ENCODE measurements around the gene RPLP2.

RPLP2 gene

DNA sequence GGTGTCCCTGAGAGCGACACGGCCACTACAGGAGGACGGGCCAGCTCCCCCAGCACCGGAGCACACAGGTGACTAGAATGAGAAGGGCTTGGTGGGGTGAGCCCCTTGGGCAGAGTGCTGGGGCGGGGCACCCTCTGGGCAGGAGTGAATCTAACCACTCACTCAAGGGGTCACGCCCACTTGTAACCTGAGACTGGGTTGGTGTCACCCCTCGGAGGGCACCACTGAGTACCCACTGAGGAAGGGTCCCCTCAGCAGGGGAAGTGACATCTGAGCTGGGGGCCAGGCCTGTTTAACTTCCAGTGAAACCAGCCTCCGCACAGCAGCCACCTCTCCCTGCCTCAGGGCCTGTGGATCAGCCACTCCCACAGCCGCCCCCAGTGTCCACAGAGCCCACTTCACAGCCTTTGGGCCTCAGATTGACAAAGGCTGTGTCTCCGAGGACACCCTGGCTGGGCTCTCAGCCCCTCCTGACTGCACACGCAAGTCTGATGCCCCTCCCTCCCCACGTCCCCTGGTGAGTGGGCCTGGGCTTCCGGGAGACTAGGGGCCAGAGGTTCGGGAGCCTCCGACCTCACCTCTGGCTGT, 38.1 kb upstream of the RPLP2 start:
- no peak for DNase-seq

DNA sequence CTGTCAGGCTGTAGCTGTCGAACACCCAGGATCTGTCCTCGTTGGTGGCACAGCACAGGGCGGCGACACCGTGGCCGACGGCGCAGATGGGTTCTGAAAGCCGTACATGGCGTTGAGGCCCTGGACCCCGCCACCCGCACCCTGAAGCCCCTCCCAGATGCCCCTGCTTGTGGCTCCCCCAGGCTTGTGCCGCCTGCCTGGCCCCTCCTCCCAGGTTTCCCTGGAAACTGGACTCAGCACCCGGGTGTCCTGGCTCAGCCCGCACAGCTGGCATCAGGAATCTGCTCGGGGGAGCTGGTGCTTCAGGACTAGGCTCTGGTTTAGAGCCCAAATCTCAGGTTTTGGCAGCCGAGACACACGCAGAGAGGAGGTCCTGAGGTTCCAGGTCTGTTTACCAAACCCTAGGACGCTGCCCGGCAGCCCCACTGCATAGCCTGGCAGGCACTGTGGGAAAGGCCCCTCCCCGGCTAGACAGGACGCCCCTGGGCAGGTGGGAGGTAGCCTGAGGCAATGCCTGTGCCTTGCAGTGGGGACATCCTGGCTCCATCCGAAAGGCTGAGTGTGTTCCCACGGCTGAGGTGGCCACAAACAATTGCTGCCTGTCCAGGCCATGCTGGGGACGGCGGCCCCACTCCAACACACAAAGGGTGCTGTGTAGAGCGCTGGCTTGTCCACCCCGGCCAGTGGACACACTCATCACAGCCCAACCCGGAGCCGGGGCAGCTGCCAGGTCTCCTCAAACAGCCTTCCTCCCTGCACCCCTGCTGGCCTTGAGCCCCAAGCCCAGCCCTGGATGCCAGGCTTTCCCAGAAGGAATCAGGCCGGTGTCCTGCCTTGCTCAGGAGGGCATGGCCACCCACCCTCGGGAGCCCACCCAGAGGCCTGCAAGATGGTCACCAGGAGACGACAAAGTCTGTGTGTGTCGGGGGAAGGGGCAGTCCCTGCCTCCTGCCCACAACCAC, 37.1 kb upstream of the RPLP2 start:
- DNase-seq, result no peak

DNA sequence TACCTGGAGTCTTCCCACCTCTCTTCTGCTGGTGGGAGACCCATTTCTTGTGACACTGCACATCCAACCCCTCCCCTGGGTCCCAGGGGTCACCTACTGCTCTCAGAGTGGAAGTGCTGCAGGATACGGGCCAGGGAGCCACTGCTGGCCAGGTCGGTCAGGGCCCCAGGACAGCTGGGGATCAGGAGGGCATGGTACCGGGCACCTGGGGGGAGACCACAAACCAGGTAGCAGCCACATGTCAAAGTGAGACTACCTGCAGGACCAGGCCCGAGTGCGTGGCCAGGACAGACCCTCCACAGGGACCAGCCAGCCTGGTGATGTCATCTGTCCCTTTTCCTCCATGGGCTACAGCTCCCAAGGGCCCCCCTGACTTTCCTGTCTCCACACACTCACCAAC, 36.3 kb upstream of the RPLP2 start:
- DNase-seq, result no peak

DNA sequence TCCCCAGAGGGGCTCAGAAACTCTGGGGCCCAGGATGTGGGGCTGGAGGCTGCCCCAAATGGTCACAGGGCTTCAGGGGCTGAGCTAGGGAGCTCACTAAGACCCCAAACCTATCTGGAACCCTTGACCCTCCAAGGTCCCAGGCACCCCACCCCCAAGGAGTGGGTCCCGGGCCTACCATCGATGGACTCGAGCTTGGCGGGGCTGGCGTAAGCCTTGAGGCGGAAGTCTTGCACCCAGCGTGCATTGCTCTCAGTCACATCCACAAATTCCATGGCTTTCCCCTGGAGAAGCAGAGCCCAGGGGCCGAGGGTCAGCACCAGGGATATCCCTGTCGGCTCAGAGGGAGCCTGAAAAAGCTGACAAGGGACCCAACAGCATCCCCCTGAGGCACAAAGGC, 35.9 kb upstream of the RPLP2 start:
- DNase-seq, result no peak

DNA sequence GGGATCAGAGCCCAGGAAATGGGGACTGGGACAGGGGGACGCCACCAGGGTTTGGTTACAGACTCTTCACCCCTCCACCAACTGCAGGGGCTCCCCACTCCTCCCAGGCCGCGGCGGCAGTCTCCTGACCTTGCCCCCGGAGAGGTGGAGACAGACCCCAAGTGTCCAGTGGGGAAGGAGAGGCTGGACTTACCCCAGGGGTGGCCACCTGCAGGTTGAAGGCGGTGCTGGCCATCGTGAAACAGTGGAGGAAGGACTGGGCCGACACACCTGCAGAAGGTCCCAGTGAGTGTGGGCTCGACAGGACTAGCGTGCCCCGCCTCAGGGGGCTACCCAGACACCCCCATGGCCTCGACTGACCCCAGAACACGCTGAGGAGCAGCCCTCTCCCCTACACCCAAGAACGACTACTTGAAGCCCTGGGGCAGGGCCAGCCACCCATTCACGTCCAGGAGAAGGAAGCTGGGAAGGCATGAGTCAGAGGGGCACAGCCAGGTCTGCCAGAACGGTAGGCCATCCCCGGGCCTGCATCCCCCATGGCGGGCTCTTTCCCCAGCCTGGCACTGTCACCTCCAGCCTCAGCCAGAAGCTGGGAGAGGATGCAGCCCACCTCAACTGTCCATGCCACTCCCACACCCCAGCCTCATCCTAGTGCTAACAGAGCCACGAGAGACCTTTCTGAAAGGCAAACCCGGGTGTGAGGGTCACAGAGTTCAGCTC, 34.7 kb upstream of the RPLP2 start:
- DNase-seq, result no peak

DNA sequence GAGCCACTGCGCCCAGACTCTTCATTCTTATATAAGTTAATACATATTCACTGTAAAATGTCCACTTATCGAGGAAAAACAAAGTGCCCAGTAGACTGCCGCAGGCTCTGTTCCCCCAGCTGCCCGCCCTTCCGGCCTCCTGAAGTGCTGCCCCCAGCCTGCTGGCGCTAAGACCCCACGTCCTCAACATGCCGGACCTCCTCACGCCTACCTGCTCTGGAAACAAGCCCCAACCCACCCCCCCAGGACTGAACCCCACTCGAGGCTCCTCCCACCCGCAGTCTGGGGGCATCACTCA, 33.6 kb upstream of the RPLP2 start:
- no peak for DNase-seq

DNA sequence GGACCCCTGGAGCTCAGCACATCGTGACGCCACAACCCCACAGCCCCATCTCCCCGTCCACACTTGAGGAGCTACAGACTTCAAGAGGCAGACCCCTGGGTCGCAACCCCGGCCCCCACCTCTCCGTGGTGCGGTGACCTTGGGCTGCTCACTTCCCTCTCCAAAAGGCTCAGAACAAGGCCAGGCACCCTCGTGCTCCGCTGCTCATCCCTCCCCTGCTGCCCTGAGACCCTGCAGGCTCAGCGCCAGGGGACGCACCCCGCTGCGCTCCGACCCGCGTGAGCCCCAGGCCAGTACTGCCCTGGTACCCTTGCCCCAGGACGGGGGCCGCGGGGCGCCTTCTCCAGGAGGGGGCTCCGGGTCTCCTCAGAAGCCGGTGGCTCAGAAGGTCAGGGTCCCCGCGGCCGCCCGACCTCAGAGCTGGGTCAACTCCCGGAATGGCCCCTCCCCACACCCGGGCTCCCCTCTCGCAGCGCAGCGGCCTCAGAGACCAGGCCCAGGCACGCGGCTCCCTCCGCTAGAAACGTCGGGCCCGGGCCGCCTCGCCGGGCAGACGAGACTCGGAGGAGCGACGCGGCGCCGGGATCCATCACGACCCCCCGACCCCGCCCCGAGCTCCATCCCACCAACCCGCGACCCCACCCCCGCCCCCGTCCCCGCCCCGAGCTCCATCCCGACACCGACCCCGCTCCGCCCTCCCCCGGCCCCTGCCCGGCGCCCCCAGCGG, 33.0 kb upstream of the RPLP2 start:
- peak; percentile 71 for DNase-seq

DNA sequence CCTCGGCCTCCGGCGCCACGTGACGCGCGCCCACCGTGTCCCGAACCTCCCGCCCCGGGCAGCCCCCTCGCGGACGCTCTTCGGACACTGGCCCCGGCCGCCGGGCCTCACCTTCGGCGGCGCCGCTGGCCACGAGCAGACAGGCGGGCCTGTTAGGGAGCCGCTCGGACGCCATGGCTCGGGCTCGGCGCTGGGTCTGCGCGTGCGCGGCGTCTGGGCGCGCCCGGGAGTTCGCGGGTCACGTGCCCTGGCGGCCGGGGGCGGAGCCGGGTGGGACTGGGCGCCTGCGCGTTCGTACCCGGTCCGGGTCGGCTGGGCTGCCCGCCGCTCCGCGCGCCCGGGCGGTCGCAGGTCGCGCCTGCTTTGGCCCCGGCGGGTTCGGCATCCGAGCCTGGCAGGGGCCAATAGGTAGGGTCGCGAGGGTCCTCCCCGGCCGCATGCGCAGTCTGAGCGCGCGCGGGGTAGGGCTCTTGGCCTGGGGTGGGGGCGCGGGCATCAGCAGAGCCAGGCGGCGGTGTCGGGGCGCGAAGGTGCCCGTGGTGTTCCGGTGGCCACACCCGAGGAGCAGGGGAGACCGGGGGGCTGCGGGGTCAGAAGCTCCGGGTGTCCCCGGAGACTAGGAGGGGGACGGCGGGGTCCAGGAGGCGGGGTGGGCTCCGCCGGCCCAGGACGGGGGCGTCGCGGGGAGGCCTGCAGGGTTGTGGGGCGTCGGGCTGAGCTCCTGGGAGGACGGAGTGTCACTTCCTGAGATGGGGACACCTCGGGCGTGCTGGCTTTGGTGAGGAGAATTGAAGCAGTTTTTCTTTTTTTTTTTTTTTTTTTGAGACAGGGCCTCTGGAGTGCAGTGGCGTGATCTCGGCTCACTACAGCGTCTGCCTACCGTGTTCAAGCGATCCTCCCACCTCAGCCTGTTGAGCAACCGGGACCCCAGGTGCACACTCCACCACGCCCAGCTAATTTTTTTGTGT, 32.2 kb upstream of the RPLP2 start, which contains the start of gene GATD1:
Gene GATD1, minus strand, starts transcription at position 200 of the 968 bp plus-strand sequence. Its CDS starts 25 bp downstream, at position 175.
- peak; percentile 88 for DNase-seq

DNA sequence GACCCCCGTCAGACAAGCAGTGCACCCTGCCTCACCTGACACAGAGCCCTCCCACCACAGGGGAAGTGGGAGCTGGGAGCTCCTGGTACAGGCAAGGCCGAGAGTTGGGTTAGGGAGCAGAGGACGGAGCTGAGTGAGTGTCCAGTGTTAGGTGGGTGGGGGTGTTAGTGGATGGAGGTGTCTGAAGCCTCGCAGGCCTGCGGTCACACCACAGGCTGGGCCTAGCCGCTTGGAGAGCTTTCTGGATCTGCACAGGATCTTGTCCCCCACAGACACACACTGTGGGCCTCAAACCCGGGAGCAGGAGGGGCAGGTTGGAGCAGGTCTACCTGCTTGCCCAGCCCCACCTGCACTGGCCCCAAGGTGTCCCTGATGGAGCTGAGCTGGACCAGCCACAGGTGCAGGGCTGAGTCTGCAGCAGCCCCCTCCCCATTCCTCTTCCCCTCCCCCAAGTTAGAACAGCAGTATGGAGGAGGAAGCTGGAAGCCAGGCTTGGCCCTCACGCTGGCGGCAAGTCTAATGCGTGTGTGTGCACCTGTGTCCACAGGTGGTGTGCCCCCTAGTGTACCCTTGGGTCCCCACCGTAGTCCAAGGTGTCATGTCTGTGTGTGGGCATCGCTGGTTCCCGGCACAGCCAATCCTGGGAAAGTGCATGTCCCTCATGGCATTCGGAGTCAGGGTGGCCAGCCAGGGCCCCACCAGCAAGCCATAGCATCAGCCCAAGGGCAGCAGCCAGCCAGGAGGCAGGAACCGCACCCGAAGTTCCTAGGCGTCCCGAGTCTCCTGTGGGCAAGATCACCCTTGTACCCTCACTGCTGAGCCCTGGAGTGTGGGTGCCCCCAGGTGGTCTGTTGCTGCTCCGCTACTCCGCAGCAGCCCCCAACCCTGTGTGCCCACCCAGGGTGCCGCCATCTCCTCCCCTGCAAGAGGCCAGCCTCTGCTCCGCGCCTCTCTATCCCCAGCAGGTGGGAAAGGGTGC, 30.5 kb upstream of the RPLP2 start:
- no peak for DNase-seq

DNA sequence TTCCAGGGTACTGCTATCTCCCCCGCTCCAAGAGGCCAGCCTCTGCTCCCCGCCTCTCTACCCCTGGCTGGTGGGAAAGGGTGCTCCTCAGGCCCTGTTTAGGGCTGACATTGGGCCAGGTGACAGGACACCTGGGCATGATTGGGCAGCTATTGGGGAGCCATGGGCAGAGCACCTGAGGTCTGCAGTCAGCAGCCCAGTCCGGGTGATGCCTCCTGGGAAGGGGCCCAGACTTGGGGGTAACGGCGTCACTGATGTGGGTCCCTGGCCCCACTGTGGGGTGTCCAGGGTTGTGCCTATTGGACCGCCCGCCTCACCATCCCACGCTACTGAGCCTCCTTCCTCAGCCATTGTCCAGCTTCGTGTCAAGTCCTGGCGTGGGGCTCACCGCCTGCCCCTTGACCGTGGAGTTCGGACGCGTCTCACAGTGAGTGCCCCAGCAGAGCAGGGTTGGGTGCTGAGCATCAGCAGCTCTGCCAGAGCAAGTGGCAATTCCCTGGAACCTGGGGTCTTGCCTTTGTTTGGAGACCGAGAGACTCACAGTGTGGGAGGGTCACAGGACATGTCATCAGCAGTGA, 29.7 kb upstream of the RPLP2 start:
- no peak for DNase-seq

DNA sequence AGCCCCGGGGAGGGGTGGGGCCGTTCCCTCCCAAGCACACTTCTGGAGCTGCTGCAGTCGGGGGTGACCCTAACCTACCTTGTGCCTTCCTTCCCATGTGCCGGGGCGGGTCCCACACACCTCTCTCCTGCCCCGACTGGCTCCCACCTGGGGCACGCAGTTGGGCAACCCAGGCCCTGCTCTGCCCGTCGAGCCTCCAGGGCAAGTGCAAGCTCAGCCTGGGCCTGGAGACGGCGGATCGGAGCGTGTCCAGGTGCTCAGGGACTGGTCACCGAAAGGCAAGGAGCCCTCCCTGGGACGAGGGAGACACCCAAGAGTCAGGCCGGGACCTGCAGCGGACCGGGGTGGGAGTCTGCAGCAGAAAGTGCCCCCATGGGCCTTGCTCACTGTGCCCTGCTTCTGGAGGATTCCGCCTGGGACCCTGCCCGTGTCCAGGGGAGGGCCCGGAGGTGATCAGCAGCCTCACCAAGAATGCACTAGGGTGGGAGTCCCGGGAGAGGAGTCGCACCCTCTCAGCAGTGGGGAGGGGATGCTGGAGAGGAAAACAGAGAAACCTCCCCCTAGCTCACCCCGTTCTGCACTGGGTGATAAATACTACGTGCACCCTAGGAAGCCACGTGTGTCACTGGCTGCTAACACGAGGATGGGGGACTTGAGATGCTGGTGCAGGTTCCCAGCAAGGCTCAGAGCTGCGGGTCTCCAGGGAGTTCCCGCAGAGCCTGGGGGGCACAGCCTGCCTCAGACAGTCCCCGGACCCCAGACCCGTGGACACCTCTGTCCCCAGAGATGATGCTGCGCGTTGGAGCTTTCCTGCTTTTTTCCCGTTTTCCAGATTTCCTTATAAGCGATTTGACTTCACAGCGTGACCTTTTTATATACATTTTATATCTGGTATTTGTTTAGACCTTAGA, 27.2 kb upstream of the RPLP2 start:
- DNase-seq, result no peak

DNA sequence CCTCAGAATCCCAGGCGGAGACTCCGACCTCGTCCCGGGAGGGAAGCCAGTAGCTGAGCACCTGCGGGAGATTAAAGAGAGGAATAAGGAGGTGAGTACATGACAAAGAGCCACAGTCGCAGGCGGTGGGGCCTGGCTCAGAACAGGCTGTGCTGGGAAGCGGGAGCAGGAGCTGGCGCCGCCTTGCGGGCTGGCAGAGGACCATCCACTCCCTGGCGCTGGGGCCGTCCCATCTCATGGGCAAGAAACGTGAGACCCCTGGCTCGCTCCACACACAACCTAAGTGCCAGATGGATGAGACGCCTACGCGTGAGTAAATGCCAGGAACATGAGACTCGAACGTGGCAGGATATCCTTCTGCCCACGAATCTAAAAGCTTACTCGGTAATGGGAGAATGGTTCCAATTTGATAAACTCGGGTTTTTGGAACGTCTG, 26.2 kb upstream of the RPLP2 start:
- DNase-seq, result peak; percentile 65

DNA sequence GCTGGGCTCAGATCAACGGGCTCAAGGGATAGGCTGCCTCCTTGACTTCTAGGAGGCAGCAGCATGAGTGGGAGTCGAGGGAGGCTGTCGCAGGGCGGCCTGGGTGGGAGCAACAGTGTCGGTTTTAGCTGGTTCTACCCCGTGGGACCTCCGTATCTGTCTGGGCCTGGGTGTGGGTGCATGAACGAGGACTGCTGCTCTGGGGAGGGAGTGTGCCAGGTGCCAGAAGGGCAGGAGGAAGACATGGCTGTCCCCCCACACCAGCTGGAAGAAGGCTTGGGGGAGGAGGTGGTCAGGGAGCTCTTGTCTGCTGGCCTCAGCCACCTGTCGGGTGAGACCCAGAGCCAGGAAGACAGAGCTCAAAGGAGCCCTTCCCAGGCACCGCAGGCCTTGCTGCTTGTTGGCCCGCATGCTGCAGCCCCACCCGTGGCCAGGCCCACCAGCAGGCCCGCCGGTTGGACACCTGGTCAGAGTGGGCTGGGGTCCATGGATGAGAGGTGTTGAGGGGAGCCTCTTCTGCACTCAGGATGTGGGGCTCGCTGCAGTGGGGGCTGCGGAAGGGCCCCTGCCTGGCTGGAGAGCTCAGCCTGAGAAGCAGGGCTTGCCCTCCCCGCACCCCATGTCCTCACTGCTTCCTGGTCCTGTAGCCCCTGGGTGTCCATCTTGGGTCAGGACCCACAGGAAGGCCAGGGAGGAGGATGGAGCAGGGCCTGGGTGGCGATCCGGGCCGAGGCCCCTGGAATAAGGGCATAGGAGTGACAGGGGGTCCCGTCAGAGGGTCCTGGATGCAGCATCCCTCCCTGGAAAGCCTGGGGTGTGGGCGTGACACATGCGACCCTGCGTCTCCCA, 23.3 kb upstream of the RPLP2 start:
- DNase-seq, result no peak

DNA sequence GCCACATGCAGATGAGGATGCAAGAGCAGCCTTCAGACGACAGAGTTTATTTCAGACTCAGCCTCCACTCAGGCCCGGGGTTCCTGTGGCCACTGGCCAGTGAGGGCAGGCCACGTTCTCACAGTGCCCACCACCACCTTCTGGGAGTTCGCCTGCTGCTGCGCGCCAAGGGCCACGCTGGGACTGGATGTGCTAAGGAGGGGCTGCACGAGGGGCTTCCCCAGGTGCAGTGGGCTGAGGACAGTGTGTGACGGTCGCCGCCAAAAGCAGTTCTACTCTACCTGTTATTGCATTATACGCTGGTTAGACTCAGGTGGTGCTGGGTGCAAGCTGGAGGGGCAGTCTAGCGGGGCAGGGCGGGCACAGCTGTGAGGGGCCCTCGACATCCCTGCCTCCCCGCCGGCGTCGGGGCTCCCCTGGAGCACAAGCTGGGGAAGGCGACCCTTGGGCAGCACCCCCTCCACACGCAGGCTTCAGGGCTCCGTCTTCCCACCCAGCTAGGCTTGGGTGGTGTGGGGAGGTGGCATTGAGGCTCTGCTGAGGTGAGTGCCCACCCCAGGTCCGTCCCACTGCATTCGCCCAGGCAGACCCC, 22.6 kb upstream of the RPLP2 start:
- no peak for DNase-seq

DNA sequence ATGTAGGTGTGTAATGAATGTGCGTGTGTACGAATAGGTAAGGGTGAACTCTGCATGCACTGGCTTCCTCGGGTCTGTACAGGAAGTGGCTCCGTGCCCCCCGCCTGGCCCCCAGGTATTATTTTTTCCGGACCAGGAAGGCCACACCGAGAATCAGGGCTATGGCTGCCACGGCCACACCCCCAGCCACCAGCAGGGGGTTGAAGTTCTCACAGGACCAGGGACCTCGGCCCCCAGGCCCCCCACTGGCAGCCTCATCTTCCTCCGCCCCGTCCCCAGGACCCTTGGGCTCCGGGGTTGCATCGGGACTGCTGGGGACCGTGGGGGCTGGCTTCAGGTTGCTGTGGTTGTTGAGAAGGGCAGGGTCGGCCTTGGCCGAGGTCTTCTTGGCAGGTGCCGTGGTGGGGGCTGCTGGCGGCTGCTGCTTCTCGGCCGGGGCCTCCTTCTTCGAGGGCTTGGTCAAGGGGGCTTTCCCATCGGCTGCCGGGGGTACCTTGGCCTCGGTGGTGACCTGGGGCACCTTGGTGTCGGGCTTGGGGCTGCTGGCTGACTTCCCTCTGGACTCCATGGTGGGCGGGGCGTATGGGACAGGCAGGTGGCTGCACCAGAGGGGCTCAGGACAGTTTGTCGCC, 21.6 kb upstream of the RPLP2 start:
- no peak for DNase-seq
